IPS-18a (cell line): Measurements from ENCODE around the gene KIZ.
"Not testable (repeated sequence)": the region's sequence is repeated elsewhere in the genome, so short reads cannot be mapped to it uniquely, and the experiment has no call there.

Experiments used
- H3K27ac ChIP-seq: one replicate; pipeline ENCODE4 v1.5.1; 2013; ENCODE audit warnings: low read length
- H3K27me3 ChIP-seq: one replicate; pipeline ENCODE4 v1.6.1; 2013; ENCODE audit warnings: mild to moderate bottlenecking, low read length; ENCODE audit not compliant: control insufficient read depth, insufficient read depth
- H3K36me3 ChIP-seq: one replicate; pipeline ENCODE4 v1.6.1; 2013; ENCODE audit warnings: low read depth, low read length; ENCODE audit not compliant: control insufficient read depth
- H3K4me1 ChIP-seq: one replicate; pipeline ENCODE4 v1.6.1; 2013; ENCODE audit warnings: low read depth, low read length; ENCODE audit not compliant: control insufficient read depth
- H3K4me3 ChIP-seq: one replicate; pipeline ENCODE4 v1.5.1; 2013; ENCODE audit warnings: low read length
- H3K9ac ChIP-seq: one replicate; pipeline ENCODE4 v1.6.1; 2013; ENCODE audit warnings: mild to moderate bottlenecking, low read length, moderate library complexity
- H3K9me3 ChIP-seq: one replicate; pipeline ENCODE4 v1.6.1; 2013; ENCODE audit warnings: low read depth, low read length; ENCODE audit not compliant: control insufficient read depth

The KIZ gene

DNA sequence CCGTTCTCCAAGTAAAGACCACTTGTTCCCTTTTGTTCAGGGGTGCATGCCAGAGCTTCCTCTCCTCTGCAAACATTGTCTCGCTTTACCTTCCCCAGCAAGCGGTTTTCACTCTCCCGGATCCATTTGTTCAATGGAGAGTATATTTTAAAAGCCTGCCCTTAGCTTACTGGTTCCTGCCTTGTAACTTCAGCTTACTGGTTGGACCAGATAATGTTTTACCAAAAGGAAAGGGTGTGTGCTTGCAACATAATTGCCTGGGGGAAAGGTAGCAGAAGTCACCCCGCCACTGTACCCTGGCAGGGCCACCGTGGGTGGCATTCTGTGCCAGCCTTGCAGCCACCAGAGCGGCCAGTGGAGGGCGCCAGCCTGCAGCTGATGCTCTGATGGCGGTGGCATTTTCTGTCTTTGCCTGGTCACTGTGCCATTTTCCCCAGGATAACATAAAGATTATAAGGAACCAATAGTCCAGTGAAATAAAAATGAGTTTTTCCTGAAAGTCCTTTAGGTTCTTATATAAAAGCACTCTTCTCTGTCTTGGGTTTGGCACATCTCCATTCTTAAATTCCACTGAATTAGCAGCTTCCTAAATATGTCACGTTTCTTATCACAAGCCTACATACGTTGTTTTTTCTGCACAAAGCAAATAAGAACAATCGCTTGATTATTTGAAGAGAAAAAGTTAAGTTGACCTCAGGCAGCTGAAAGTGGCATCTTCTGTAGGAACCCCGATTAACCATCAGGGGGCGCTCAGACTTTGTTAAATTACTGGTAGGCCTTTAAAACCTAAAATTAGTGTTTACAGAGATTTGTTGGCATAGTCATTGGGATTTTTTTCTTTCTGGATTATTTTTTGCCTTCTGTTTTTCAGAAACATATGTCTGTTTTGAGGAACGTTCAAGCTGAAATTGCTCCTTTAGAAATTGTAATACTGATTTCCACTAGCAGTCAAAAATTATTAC, 109.9 kb downstream of the KIZ start:
- Histone ChIP-seq H3K4me3 (peak overlapping the region; percentile 14), H3K9ac (no peak overlapping the region), H3K4me1 (peaks cover 32% of the 10 kb centered on the region), H3K27ac (no peak overlapping the region), H3K36me3 (no peaks in the 10 kb centered on the region), H3K27me3 (no peaks in the 10 kb centered on the region), H3K9me3 (no peaks in the 10 kb centered on the region)

DNA sequence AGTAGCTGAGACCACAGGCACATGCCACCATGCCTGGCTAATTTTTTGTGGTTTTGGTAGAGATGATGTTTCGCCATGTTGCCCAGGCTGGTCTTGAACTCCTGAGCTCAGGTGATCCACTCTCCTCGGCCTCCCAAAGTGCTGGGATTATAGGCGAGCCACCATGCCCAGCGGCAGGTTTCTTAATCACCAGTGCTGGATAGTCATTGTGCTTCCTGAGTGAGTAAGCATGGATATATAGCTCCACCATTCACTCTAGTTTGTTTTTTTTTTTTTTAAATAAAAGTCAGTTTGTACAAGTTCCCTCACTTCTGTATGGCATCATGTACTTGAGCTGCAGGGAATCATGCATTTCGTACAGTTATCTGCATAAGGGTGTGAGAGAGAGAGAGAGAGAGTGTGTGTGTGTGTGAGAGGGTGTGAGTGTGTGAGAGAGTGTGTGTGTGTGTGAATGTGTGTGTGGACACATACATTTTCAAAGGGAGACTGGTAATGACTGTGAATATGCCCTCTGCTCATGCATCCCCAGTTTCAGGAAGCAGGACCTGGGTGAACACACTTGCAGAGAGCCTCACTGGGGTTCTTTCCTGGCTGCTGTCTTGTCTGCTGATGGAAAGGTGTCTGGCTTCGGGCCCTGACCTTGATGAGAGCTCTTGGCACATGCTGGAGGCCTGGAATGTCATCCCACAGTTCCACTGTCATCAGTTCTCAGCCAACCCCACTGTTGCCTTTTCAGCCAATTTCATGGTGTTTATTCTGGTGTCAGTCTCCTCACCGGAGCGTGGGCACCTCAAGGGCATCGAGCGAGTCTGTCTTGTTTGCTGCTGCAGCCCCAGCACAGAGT, 112.3 kb downstream of the KIZ start:
- Histone ChIP-seq H3K36me3 (no peaks in the 10 kb centered on the region), H3K4me1 (peaks cover 20% of the 10 kb centered on the region), H3K9me3 (no peaks in the 10 kb centered on the region), H3K27ac (no peak overlapping the region), H3K27me3 (no peaks in the 10 kb centered on the region), H3K9ac (no peak overlapping the region), H3K4me3 (no peak overlapping the region)

DNA sequence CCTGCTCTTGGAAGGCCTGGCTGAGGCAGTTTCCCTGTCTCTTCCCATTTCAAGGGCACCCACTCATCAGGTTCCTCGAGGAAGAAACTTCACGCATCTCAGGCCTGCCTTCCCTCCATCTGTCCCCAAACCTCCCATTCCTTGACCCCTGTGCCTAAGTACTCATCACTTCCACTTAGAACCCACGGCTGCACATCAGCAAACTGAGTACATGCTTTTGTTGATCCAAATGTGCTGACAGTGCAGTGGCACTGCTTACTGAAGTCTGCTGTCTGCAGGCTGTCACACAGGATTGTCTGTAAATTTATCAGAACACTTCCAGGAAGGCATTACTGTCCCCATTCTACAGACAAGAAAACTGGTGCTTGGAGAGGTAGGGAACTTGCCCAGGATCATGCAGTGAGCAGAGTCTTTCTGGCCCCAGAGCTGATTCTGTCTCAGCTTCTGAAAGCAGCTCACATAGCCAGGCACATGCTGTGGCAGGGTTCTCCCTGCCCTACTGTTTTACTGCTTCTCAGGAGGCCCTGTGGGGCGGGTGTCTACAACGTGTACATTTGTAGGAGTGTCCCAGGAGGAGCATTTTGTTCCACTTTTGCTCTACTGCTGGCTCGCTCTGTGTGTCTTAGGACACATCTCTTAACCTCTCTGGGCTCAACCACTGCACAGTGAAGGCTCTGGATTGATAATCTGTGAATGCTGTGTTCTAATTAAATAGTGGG, 113.1 kb downstream of the KIZ start:
- Histone ChIP-seq H3K4me1 (peaks cover 18% of the 10 kb centered on the region), H3K27me3 (no peaks in the 10 kb centered on the region), H3K27ac (no peak overlapping the region), H3K36me3 (no peaks in the 10 kb centered on the region), H3K4me3 (no peak overlapping the region), H3K9ac (no peak overlapping the region), H3K9me3 (no peaks in the 10 kb centered on the region)

DNA sequence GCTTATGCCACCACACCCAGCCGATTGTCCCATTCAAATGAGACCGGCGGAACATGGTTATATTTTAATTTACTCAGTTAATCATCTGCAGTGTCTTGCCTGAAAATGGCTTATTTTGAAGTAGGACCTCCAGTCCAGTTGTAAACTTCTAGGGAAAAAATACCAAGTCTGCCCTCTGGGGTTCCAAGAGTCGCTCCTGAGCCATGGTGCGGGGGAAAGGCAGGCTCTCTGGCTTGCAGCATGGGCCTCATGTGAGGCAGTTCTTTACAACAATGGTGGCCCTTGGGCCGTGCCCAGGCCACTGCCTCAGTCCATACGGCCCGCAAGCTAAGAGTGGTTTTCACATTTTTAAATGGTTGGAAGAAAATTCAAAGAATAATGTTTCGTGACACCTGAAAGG, 114.5 kb downstream of the KIZ start:
- no peak overlapping the region for H3K9ac ChIP-seq
- no peak overlapping the region for H3K4me3 ChIP-seq
- H3K27me3 ChIP-seq = no peaks in the 10 kb centered on the region
- no peak overlapping the region for H3K27ac ChIP-seq
- H3K9me3 ChIP-seq = no peaks in the 10 kb centered on the region
- H3K4me1 ChIP-seq = peaks cover 6% of the 10 kb centered on the region
- H3K36me3 ChIP-seq = no peaks in the 10 kb centered on the region

DNA sequence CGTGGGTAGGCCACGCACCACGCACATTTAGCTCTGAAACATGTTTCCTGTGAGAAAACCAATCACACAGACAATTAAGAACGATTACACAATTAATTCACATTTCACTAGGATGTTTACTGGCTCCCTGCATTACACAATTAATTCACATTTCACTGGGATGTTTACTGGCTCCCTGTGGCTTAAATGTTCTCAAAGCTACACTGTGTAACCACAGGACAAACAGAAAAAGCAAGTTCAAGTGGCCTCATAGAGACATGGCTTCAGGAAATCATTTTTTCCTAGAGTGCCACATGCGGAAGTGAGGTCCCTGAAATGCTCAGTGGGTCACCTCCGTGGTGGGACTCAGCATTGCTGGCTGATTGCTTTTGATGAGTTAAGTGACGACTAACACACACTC, 115.5 kb downstream of the KIZ start:
- no peaks in the 10 kb centered on the region for H3K36me3 ChIP-seq
- no peak overlapping the region for H3K4me3 ChIP-seq
- no peaks in the 10 kb centered on the region for H3K27me3 ChIP-seq
- H3K9ac ChIP-seq = no peak overlapping the region
- no peaks in the 10 kb centered on the region for H3K4me1 ChIP-seq
- H3K9me3 ChIP-seq = no peaks in the 10 kb centered on the region
- H3K27ac ChIP-seq = no peak overlapping the region

DNA sequence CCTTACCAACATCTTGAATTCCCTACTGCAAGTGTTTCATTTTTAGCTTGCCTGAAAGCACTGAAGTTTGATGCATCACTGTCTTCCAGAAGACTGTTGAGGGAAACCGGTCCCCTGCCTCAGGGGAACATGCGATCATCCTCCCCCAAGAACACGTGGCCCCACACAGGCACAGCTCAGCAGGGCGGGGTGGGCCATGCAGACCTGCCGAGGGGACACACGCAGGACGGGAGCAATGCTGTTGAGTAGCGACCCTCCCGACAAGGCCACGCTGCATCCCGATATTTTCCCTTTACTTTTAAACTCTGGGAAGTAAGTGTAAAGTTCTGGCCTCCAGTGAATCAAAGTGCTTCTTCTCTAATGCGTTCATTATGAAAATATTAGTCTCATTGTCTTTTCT, 117.9 kb downstream of the KIZ start:
- Histone ChIP-seq H3K9me3 (no peaks in the 10 kb centered on the region), H3K4me3 (no peak overlapping the region), H3K27ac (no peak overlapping the region), H3K27me3 (no peaks in the 10 kb centered on the region), H3K36me3 (no peaks in the 10 kb centered on the region), H3K4me1 (no peaks in the 10 kb centered on the region), H3K9ac (no peak overlapping the region)

DNA sequence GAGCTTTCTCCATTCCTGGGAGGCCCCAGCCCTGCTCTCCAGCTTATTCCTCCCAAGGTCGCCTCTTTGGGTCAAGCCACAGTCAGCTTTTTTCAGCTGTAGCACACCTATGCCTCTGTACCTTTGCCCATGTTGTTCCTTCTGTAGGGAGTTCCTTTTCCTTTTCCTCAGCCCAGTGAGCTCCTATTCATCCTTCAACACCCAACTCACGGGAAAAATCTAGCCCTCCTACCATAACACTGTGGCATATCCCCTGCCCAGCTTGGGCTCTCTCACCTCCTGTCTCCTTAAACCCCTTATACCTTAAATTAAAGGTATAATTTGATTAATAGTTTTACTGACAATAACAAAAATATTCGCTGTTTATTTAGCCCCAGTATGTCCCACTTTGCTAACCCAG, 118.9 kb downstream of the KIZ start:
- Histone ChIP-seq H3K9me3 (no peaks in the 10 kb centered on the region), H3K4me3 (no peak overlapping the region), H3K4me1 (no peaks in the 10 kb centered on the region), H3K27me3 (no peaks in the 10 kb centered on the region), H3K9ac (no peak overlapping the region), H3K27ac (no peak overlapping the region), H3K36me3 (no peaks in the 10 kb centered on the region)

DNA sequence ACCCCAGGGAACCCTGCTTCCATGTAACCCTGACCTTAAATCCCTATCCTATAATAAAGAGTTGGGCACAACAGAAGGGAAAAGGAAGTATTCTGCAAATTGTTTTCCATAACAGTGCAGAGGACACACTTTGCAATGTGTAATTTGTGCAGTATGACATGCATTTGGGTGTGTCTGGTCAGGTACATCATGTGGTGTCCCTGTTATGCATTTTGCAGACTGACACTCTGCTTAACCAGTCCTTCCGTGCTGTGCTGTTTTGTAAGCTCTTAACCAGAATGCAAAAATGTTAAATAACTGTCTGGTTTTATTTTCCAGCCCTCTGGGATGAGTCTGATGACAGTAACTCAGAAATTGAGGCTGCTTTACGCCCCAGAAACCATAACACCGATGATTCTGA, 120.3 kb downstream of the KIZ start:
- no peak overlapping the region for H3K27ac ChIP-seq
- H3K27me3 ChIP-seq = no peaks in the 10 kb centered on the region
- H3K9ac ChIP-seq = no peak overlapping the region

DNA sequence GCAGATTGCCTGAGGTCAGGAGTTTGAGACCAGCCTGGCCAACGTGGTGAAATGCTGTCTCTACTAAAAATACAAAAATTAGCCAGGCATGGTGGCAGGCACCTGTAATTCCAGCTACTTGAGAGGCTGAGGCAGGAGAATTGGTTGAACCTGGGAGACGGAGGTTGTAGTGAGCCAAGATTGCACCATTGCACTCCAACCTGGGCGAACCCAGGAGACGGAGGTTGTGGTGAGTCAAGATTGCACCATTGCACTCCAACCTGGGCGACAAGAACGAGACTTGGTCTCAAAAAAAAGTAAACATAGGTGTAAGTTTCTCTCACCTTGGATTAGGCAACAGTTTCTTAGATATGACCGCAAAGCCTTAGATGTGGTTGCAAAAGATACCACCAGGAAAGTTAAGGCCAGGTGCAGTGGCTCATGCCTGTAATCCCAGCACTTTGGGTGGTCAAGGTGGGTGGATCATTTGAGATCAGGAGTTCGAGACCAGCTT, 121.8 kb downstream of the KIZ start:
- not testable (repeated sequence) for H3K4me3 ChIP-seq, H3K27ac ChIP-seq, H3K27me3 ChIP-seq, H3K9me3 ChIP-seq, H3K9ac ChIP-seq, H3K36me3 ChIP-seq, H3K4me1 ChIP-seq

More for the DNA sequence above, 120.3 kb downstream of the KIZ start:
- no peaks in the 10 kb centered on the region for H3K4me1 ChIP-seq
- H3K9me3 ChIP-seq = no peaks in the 10 kb centered on the region
- H3K36me3 ChIP-seq = no peaks in the 10 kb centered on the region
- H3K4me3 ChIP-seq = no peak overlapping the region

DNA sequence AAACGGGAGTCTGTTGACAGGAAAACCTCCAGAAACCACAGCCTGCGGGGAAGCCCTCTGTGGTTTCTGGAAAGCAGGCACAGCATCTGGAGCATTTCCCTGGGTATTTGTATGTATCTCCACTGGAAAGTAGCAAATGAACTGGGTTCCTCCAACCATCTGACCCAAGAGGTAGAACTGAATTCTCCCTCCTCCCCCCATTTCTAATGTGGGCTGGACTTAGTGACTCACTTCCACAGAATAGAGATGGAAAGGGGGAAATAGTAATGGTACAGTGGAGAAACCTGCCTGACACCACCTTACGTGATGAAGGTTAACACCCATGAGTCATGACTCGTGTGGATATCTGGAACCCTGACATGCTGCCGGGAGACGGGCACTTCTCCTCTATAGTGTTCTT, 125.4 kb downstream of the KIZ start:
- no peak overlapping the region for H3K27ac ChIP-seq
- no peaks in the 10 kb centered on the region for H3K27me3 ChIP-seq
- H3K9ac ChIP-seq = no peak overlapping the region
- no peak overlapping the region for H3K4me3 ChIP-seq
- no peaks in the 10 kb centered on the region for H3K9me3 ChIP-seq
- no peaks in the 10 kb centered on the region for H3K4me1 ChIP-seq
- H3K36me3 ChIP-seq = no peaks in the 10 kb centered on the region

DNA sequence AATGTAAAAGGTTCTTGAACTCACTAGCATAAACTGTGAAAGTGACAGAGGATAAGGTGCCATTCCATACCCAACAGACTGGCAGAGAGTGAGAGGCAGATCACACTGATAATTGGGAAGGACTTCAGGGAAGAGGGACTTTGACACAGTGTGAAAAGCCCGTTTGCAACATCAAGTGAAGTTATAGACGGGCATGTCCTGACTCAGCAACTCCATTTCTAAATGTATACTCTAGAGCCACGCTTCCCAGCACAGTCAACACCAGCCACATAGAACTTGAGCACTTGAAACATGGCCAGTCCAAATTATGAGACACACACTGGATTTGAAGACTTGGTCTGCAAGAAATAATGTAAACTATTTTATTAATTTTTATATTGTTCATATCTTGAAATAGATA, 131.3 kb downstream of the KIZ start:
- Histone ChIP-seq H3K4me1 (no peaks in the 10 kb centered on the region), H3K27ac (no peak overlapping the region), H3K9ac (no peak overlapping the region), H3K27me3 (no peaks in the 10 kb centered on the region), H3K4me3 (no peak overlapping the region), H3K9me3 (no peaks in the 10 kb centered on the region), H3K36me3 (no peaks in the 10 kb centered on the region)
